Measurements from ENCODE around the gene LY6G6D. TPM values are rescaled to one million over a fixed set of nuclear protein-coding genes. Genes with fewer than 3 reads are reported as not detected.

Gene LY6G6D
- total and polyA plus RNA-seq, 2 of the 13 experiments (the other 11 are each of a cell fraction or from before 2014, with no cell fraction given), result not detected

- TF ChIP-seq HNF4A (CRISPR knock-in tag; IDR thresholded peaks at IDR 0.05), result peak; percentile 78
- no peak for TF ChIP-seq ZFP41 (CRISPR knock-in tag; IDR thresholded peaks at IDR 0.05; ENCODE audit: borderline replicate concordance)
- peak; percentile 94 for TF ChIP-seq TGIF2 (CRISPR knock-in tag; IDR thresholded peaks at IDR 0.05)
- peak; percentile 56; the same call in 1 of the 2 replicates for TF ChIP-seq HOXA9 (CRISPR knock-in tag; IDR thresholded peaks at IDR 0.05; ENCODE audit: borderline replicate concordance)
- TF ChIP-seq BCL6 (CRISPR knock-in tag; IDR thresholded peaks at IDR 0.05), result peak; percentile 91
- peak; percentile 89 for TF ChIP-seq TARDBP (CRISPR knock-in tag; IDR thresholded peaks at IDR 0.05)
- no peak for TF ChIP-seq POLR2AphosphoS2 (IDR thresholded peaks at IDR 0.05; ENCODE audit: low read depth, low read length)
- TF ChIP-seq, protein P1, sequence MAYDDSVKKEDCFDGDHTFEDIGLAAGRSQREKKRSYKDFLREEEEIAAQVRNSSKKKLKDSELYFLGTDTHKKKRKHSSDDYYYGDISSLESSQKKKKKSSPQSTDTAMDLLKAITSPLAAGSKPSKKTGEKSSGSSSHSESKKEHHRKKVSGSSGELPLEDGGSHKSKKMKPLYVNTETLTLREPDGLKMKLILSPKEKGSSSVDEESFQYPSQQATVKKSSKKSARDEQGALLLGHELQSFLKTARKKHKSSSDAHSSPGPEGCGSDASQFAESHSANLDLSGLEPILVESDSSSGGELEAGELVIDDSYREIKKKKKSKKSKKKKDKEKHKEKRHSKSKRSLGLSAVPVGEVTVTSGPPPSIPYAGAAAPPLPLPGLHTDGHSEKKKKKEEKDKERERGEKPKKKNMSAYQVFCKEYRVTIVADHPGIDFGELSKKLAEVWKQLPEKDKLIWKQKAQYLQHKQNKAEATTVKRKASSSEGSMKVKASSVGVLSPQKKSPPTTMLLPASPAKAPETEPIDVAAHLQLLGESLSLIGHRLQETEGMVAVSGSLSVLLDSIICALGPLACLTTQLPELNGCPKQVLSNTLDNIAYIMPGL (CRISPR knock-in tag; IDR thresholded peaks at IDR 0.05; ENCODE audit: borderline replicate concordance in 1 of 2, low read depth in 1 of 2), result peak; percentile 29 to 41; a peak in 1 of 4 replicates
- TF ChIP-seq MIER2 (CRISPR knock-in tag; IDR thresholded peaks at IDR 0.05), result peak; percentile 49
- peak; percentile 92 for TF ChIP-seq GFI1 (CRISPR knock-in tag; IDR thresholded peaks at IDR 0.05; ENCODE audit: borderline replicate concordance)
- TF ChIP-seq ZNF790 (CRISPR knock-in tag; IDR thresholded peaks at IDR 0.05; ENCODE audit: borderline replicate concordance), result no peak
- 0 out of 2 replicates have a peak, but pooled peaks have one; percentile 18 for TF ChIP-seq ZNF724P (CRISPR knock-in tag; IDR thresholded peaks at IDR 0.05; ENCODE audit: borderline replicate concordance)
- TF ChIP-seq RCOR2 (CRISPR knock-in tag; IDR thresholded peaks at IDR 0.05), result peak; percentile 58; the same call in 1 of the 2 replicates
- TF ChIP-seq ZSCAN21 (CRISPR knock-in tag; IDR thresholded peaks at IDR 0.05; ENCODE audit: borderline replicate concordance), result peak; percentile 75
- no peak for TF ChIP-seq THAP9 (CRISPR knock-in tag; IDR thresholded peaks at IDR 0.05; ENCODE audit: borderline replicate concordance)
- no peak for TF ChIP-seq ZNF260 (CRISPR knock-in tag; IDR thresholded peaks at IDR 0.05; ENCODE audit: borderline replicate concordance, low read depth)
- TF ChIP-seq, protein P2, sequence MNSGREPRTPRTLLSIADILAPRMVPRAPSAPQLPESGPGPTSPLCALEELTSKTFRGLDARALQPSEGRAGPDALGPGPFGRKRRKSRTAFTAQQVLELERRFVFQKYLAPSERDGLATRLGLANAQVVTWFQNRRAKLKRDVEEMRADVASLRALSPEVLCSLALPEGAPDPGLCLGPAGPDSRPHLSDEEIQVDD (CRISPR knock-in tag; IDR thresholded peaks at IDR 0.05; ENCODE audit: borderline replicate concordance), result no peak
- peak; percentile 63; the same call in 1 of the 2 replicates for TF ChIP-seq THAP7 (CRISPR knock-in tag; IDR thresholded peaks at IDR 0.05)
- TF ChIP-seq SMARCC2 (IDR thresholded peaks at IDR 0.05), result no peak
- 0 out of 2 replicates have a peak, but pooled peaks have one; percentile 22 for TF ChIP-seq KDM1A (CRISPR knock-in tag; IDR thresholded peaks at IDR 0.05)
- TF ChIP-seq AGO1 (IDR thresholded peaks at IDR 0.05; ENCODE audit: low read depth, low read length, poor library complexity, severe bottlenecking), result no peak
- TF ChIP-seq ZNF333 (CRISPR knock-in tag; IDR thresholded peaks at IDR 0.05; ENCODE audit: borderline replicate concordance), result peak; percentile 81; the same call in 1 of the 2 replicates
- TF ChIP-seq ZSCAN31 (CRISPR knock-in tag; IDR thresholded peaks at IDR 0.05; ENCODE audit: low read depth), result peak; percentile 82; the same call in 1 of the 2 replicates
Measured at GRCh38 chr6:31737991-31738979, 23.1 kb downstream of the LY6G6D start (continued).

All from HepG2 (cell line).